NCI-H187 (cell line): ENCODE results near the gene TMEM43.

Experiments
- DNase-seq, 2 experiments: peaks; one replicate each; lab custom pipeline; 2025; lab: John Stamatoyannopoulos, UW

The TMEM43 gene

DNA sequence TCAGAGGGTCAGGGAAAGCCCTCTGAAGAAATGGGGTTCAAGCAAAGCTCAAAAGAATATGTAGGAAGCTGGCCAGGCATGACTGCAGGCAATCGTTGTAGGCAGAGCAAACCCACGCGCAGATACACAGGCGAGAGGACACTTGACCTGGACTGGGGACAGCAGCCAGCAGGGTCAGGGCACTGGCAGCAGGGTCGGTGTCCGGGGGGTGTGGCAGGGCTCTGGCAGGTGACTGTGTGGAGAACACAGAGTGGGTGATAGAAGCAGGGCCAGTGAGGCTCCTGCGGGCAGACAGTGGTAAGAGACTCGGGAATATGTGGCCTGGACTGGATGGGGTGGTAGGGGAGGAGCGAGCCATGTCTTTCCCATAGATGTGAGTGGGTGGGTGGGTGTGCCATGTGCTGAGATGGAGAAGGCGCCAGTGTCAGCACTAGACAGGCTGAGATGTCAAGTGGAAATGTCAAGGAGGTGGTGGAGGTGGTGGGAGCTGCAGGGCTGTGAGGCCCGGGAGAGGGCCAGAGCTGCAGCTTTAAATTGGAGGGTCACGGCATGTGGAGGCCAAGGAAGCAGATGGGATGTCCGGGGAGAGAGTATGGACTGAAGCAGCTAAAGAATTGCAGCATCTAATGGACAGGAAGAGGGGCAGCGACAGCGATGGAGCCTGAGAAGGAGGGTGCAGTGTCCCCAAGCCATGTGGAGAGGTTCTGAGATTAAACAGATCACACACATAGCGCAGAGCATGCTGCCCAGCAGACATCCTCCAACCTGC is 13.4 kb downstream of the TMEM43 start:
- DNase-seq: no peak

DNA sequence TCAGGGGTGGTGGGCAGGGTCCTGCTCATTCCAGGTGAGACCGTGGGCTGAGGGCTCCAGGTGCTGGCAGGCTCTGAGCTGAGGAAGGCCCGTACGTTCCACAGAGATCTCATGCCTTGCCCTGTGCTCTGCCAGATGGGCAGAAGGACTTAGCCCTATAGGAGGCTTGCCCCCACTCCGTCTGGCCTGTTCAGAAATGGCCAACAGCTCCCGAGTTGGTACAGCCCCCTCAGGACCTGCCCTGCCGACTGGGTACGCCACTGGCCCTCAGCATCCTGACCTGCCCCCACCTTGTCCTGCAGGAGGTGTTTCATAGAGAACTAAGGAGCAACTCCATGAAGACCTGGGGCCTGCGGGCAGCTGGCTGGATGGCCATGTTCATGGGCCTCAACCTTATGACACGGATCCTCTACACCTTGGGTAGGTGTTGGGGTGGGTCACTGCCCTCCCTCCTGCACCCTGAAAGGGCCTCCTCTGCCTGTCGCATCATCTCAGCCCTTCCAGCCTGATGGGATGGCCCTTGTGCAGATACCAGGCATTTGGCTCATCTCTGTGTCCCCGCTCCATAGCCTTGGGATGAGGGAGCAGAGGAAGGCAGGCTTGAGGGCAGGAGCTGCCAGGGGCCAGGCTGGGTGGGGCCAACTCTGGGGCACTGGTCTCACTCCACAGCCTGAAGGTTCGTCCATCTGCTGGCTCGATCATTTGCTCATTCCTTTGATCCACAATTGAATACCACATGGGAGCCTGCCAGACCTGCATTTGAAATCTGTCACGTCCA is 14.2 kb downstream of the TMEM43 start:
- no peak for DNase-seq

DNA sequence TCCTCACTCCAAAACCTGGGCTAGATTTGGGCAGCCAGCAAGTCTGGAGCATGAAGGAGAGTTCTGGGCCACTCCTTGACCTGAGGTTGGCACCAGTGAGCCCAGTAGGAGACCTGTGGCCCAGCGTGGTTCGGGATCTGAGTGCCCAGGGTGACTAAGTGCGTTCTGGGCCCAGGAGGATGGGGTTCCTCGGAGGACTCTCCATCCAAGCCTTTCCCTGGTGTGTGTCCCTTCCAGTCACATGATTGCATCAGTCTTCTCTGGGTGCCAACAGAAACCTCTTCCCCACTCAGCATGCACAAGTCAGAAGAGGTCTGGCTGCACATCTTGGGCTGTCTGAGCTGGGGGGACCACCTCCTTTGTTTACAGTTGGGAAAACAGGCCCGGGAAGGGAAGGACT is 14.9 kb downstream of the TMEM43 start:
- DNase-seq: no peak

DNA sequence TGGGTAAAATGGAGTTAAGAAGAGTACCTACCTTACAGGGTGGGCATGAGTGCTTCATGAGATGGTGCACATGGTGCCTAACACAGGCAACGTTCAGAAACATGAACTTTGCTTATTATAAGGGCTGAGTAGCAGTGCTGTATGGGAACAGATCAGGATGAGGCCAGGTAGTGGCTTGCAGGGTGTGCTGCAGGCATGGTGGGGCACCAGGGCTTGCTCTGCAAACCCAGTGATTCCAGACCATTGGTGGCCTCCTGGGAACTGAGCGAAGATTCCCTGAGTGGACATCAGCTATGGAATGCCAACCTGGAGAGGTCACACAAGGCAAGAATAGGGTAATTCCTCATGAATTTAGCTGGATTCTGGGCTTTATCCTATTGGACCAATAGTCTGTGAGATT is 15.8 kb downstream of the TMEM43 start:
- no peak for DNase-seq

DNA sequence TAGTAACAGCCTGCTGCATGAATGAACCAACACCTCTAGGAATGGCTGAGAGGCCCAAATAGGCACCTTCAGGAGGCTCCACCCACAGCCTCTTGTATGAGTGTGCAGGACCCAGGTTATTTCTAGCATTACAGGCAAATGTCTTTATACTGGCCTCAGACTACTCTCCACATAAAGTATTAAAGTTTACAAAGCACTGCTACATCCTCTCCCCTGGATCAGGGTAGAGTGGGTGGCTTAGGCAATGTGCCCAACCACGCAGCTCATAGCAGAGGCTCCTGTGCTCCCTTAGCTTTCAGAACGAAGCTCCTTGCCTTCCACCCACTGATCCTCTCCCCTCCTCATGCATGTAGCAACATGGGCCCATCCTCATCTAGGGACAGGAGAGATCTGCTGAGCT is 16.3 kb downstream of the TMEM43 start:
- DNase-seq: no peak

DNA sequence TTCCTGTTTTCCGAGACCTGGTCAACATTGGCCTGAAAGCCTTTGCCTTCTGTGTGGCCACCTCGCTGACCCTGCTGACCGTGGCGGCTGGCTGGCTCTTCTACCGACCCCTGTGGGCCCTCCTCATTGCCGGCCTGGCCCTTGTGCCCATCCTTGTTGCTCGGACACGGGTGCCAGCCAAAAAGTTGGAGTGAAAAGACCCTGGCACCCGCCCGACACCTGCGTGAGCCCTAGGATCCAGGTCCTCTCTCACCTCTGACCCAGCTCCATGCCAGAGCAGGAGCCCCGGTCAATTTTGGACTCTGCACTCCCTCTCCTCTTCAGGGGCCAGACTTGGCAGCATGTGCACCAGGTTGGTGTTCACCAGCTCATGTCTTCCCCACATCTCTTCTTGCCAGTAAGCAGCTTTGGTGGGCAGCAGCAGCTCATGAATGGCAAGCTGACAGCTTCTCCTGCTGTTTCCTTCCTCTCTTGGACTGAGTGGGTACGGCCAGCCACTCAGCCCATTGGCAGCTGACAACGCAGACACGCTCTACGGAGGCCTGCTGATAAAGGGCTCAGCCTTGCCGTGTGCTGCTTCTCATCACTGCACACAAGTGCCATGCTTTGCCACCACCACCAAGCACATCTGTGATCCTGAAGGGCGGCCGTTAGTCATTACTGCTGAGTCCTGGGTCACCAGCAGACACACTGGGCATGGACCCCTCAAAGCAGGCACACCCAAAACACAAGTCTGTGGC is 16.9 kb downstream of the TMEM43 start:
- DNase-seq: no peak

DNA sequence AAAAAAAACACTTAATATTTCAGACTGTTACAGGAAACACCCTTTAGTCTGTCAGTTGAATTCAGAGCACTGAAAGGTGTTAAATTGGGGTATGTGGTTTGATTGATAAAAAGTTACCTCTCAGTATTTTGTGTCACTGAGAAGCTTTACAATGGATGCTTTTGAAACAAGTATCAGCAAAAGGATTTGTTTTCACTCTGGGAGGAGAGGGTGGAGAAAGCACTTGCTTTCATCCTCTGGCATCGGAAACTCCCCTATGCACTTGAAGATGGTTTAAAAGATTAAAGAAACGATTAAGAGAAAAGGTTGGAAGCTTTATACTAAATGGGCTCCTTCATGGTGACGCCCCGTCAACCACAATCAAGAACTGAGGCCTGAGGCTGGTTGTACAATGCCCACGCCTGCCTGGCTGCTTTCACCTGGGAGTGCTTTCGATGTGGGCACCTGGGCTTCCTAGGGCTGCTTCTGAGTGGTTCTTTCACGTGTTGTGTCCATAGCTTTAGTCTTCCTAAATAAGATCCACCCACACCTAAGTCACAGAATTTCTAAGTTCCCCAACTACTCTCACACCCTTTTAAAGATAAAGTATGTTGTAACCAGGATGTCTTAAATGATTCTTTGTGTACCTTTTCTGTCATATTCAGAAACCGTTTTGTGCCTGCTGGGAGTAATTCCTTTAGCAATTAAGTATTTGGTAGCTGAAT is 17.9 kb downstream of the TMEM43 start:
- DNase-seq: no peak

DNA sequence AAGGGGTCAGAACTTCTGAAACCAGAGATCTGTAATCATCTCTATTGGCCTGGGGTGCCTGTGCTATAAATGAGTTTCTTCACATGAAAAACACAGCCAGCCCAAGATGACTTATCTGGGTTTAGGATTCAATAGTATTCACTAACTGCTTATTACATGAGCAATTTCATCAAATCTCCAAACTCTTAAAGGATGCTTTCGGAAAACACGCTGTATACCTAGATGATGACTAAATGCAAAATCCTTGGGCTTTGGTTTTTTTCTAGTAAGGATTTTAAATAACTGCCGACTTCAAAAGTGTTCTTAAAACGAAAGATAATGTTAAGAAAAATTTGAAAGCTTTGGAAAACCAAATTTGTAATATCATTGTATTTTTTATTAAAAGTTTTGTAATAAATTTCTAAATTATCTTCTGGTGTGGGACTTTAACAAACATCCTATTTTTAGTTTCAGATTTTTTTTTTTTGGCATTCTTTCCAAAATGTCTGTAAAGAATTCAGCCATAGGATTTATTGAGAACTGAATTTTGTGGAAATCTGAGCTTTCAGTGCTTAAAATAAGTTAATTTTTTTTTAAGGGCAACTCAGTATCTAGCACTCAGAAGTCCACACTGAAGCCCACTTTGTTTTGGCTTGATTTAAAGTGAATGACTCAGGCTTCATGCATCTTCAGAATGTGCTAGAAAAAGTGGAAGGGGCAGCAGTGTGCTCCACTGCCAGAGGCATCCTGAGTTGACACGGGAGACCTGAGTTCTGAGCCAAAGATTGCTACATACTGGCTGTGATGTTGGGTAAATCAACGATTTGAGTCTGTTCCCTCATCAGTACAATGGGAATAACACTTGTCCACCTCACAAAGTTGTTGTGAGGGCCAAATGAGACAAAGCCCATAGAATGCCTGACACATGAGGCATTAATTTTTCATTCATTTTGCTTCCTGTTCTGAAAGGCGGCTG is 18.7 kb downstream of the TMEM43 start:
- DNase-seq: no peak

DNA sequence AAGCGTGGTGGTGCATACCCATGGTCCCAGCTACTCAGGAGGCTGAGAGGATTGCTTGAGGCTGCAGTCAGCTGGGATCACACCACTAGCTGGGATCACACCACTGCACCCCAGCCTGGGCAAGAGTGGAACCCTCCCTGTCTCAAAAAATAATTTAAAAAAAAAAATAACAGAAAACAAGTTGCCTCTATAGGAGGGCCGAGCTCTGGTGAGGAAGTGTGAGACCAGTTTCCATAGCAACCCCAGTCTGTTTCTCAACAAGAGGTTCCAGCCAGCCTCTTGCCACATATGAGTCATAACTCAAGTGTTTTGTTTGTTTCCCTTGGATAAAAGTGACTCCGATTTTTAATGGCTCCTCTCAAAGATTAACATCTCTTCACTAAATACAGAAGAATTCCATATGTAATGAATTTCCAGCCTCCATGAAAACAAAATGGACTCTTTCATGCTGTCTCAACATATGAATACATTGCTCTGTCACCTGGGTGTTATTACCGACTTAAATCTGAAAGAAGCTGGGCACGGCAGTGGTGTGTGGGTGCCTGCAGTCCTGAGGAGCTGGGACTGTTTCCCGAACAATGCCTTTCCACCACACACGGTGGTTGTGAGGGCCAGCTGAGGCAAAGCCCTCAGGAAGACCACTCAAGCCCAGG is 19.7 kb downstream of the TMEM43 start:
- no peak for DNase-seq

DNA sequence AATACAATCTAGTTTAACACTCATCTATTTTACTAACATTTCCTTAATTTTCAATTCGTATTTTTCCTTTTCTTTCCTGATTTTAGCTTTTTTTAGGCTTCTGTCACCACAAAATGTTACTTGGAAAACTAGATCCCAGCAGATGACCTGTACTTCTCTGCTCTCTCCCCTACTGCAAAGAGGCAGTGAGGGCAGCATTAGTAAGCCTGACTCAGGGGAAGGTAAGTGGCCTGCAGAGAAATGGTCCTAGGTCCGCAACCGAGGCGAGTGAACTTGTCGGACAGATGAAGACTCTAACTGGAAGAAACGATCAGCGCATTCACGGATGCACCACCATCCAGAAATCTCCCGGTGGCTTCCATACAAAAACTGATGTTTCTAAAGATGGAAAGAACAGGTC is 20.4 kb downstream of the TMEM43 start:
- DNase-seq: no peak

DNA sequence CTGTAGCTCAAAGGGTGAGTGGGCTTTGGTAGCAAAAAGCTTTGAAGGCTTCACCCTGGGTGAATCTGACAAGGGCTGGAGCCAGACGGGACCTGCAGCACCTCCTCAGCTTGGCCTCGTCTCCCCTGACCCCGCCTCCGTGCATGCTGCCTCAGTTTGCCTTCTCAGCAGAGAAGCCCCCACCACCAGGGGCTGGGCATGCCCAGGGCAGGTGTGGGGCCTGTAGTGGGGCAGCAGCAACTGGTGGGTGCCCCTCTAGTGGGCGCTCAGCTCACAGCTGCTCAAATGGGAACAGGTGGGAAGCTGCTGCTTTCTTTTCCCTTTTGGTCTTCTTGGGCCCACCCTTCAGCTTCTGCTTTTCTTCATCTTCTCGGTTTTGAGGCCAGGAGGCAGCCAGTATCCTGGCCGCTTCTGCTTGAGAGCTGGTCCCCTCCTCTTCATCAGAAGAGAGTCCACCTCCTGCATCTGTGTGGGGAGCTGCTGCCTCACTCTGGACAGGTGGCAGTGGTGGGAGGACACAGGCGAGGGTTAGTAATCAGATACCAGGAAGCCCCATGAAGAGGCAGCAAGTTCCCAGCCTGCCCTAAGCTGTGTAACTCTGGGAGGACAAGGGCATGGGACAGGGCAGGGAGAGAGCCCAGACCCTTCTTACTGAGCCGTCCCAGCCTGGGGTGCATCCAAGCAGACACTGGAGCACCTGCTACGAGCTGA is 21.0 kb downstream of the TMEM43 start:
- DNase-seq: no peak

DNA sequence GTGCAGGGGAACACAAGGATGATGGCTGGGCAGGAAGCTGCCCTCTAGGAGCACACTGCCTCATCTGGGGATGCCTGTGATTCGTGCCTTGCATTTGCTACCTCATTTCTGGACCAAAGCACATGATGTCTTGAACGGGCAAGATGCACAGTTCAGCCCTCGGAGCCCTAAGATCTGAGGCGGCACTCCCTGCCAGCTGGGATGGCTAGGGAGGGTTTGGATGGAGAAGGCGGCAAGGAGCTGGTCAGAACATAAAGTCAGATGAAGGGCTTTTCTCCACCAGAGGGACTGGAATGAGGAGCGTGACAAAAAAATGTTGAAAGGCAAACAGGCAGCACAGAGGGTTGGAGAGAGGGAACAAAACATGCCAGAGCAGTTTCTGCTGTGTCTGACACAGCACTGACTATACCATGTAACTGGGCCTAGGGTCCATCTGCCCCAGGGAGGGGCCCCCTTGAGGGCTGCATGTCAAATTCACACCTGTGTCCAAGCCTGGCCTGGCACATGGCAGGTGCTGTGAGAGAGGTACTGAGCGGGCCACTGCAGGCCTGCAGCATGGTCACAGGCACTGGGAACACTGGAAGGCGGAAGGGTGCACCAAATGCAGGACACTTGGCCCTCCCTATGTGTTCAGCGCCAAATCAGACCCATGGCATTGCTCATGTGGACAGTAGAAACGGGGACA is 21.7 kb downstream of the TMEM43 start:
- DNase-seq: no peak

DNA sequence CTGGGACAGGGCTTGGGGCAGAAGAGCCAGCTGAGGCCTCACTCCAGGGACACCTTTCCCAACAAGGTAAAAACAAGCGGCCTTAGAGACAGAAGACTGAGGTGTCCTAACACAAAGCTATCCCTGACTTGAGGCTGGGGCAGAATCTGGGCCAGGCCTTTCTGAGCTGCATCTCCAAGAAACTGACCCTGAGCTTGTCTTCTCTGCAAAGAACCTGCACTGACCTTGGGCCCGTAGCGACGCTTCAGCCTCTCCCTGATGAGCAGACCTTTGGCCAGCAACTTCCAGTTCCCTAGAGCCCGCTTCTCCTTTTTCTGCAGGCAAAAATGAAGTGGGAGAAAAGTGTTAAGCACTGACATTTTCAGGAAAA is 22.2 kb downstream of the TMEM43 start:
- DNase-seq: no peak

DNA sequence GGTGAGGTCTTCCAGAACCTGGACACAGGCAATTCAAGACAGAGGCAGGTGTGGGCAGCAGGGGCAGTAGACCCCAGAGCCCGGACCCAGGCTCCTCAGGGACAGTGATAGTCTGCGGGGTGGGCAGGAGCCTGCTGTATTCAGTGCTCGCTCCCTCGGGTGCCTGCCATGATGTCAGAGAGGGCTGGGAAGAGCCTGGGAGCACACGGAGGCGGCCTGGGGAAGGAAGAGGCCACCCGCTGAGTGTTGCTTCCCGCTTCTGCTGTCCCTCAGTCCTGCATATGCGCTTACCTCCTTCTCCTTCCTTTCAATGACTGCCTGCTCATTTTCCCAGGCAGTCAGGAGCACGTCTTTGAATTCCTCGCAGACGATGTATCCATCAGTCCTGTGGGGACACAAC is 22.8 kb downstream of the TMEM43 start:
- DNase-seq: no peak

DNA sequence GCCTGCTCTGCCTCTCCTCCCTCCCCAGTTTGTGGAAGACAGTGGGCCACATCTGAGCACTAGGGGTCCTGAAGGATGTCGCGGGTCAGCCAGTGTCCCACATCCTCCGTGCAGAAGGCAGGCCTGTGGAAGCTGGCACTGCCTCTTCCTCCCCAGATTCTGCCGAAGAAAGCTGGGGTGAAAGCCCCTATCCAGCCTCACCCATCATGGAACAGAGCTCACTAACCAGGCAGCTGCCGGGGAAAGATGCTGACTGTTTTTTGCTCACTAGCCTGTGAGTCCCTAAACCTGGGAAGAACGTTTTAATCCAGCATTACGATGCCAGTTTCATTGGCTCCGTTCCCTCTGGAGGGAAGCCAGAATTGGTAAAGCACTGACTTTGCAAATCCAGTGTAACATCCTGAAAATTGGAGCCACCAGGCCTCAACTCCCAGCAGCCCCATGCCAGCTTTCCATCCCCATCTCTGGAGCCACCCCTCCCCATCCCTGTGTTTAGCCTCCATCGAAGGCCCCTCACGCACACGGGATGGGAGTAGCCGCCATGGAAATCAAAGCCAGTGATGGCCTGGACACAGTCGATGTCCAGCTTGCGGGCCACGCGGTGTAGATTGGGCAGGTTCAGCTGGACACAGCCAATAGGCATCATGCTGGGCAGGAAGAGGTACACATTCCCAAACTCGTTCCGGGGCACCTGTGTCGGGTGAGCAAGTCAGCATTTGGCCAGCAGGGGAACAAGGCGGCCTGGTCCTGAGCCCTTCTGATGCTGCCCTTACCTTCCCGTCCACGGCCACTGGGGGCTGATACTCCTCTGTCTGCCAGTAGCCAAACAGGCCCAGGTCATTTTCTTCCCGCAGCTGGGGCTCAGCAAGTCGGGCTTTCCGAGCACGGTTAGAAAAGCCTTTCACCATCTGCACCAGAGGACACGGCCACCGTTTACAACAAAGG is 23.5 kb downstream of the TMEM43 start:
- DNase-seq: no peak

DNA sequence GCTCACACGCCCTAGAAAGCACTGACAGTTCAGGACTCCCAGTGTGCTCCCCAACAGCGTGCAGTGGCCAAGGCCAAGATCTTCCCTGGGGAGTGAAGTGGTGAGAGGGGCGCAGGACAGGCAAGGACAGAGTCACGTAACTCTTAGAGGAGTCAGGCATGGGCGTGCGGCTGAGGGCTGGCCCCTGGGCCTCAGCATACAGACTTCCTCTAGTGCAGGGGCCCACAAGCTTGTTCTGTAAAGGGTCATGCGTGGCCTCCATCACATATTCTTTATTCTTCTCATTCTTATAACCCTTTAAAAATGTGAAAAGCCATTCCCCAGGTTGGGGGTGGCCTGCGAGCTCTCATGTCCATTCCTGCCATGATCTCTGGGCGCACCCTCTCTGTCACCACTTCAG is 25.2 kb downstream of the TMEM43 start:
- no peak for DNase-seq

DNA sequence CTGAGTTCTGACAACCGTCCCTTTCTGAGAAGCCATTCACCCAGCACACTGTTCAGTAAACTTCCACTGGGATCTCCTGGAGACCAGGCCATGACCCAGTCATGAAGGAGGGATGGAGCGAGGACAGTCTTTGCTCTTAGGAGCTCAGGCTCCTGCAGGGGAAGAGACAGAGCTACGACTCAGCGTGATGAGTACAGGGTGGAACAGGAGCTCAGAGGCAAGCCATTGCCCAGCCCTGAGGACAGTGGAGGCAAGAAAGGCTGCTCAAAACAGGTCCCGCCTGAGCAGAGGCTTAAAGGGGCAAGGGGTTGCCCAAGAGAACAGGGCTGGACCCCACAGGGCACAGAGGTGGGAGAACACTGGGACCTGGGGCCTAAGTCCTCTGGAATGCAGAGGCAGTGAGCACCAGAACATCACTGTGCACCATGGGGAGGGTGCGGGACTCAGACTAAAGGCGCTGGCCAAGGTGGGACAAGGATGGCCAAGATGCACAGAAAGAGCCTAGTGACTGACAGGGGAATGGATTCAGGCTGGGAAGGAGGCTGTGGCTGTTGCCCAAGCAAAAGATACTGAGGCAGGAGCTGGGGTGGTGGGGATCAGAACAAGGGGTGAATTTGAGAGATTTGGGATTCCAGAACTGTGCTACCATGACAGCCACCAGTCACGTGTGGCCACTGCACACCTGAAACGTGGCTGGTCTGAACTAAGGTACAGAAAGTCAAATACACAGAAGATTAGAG is 25.8 kb downstream of the TMEM43 start:
- no peak for DNase-seq
